HEK293 (cell line): ENCODE results near the gene PTP4A2.

ENCODE experiments used
- ELK4 ChIP-seq: IDR thresholded peaks from 2 replicates; pipeline ENCODE4 v1.6.1; 2011; ENCODE audit warnings: mild to moderate bottlenecking, low read depth, low read length, borderline replicate concordance
- GFI1B ChIP-seq: fragments of 450-650 bp; formaldehyde crosslinking; IDR thresholded peaks from 2 replicates; pipeline ENCODE4 v1.5.1; 2016; ENCODE audit warnings: missing biosample characterization, missing genetic modification characterization
- GLI4 ChIP-seq: fragments of 450-650 bp; formaldehyde crosslinking; IDR thresholded peaks from 2 replicates; pipeline ENCODE4 v1.5.1; 2016; ENCODE audit warnings: missing biosample characterization, missing genetic modification characterization
- GLIS2 ChIP-seq: fragments of 450-650 bp; formaldehyde crosslinking; IDR thresholded peaks from 2 replicates; pipeline ENCODE4 v1.5.1; 2016; ENCODE audit warnings: missing biosample characterization, missing genetic modification characterization
- HOXD13 ChIP-seq: sonication (generic); formaldehyde crosslinking; IDR thresholded peaks from 2 replicates; pipeline ENCODE4 v1.8.0; 2022; ENCODE audit warnings: missing genetic modification reagents, borderline replicate concordance
- INSM2 ChIP-seq: fragments of 450-650 bp; formaldehyde crosslinking; IDR thresholded peaks from 2 replicates; pipeline ENCODE4 v1.5.1; 2016; ENCODE audit warnings: missing biosample characterization, missing genetic modification characterization
- KLF16 ChIP-seq: fragments of 450-650 bp; formaldehyde crosslinking; IDR thresholded peaks from 2 replicates; pipeline ENCODE4 v1.5.1; 2017; ENCODE audit warnings: missing biosample characterization, missing genetic modification characterization
- SCRT2 ChIP-seq: fragments of 450-650 bp; formaldehyde crosslinking; IDR thresholded peaks from 2 replicates; pipeline ENCODE4 v1.5.1; 2016; ENCODE audit warnings: missing biosample characterization, missing genetic modification characterization
- TCF7L2 ChIP-seq: IDR thresholded peaks from 2 replicates; pipeline ENCODE4 v1.6.1; 2011; ENCODE audit warnings: low read depth, mild to moderate bottlenecking, inconsistent platforms, low read length, moderate library complexity, borderline replicate concordance
- TRIM28 ChIP-seq: IDR thresholded peaks from 2 replicates; pipeline ENCODE4 v1.6.1; 2011; ENCODE audit warnings: low read length, control low read depth, borderline replicate concordance
- ZBTB1 ChIP-seq: fragments of 450-650 bp; formaldehyde crosslinking; IDR thresholded peaks from 2 replicates; pipeline ENCODE4 v1.5.1; 2016; ENCODE audit warnings: missing biosample characterization, missing genetic modification characterization
- ZEB2 ChIP-seq: fragments of 450-650 bp; formaldehyde crosslinking; IDR thresholded peaks from 2 replicates; pipeline ENCODE4 v1.5.1; 2016; ENCODE audit warnings: missing biosample characterization, missing genetic modification characterization
- ZFP37 ChIP-seq: fragments of 450-650 bp; formaldehyde crosslinking; IDR thresholded peaks from 2 replicates; pipeline ENCODE4 v1.5.1; 2016; ENCODE audit warnings: missing biosample characterization, missing genetic modification characterization
- ZNF112 ChIP-seq: fragments of 450-650 bp; formaldehyde crosslinking; IDR thresholded peaks from 2 replicates; pipeline ENCODE4 v1.5.0; 2017; ENCODE audit warnings: missing biosample characterization, missing genetic modification characterization
- ZNF140 ChIP-seq: fragments of 450-650 bp; formaldehyde crosslinking; IDR thresholded peaks from 2 replicates; pipeline ENCODE4 v1.5.1; 2016; ENCODE audit warnings: missing biosample characterization, missing genetic modification characterization
- ZNF146 ChIP-seq: fragments of 450-650 bp; formaldehyde crosslinking; IDR thresholded peaks from 2 replicates; pipeline ENCODE4 v1.5.1; 2016; ENCODE audit warnings: missing biosample characterization, missing genetic modification characterization
- ZNF155 ChIP-seq: fragments of 450-650 bp; formaldehyde crosslinking; IDR thresholded peaks from 2 replicates; pipeline ENCODE4 v1.5.1; 2016; ENCODE audit warnings: missing biosample characterization, missing genetic modification characterization
- ZNF174 ChIP-seq: fragments of 450-650 bp; formaldehyde crosslinking; IDR thresholded peaks from 2 replicates; pipeline ENCODE4 v1.5.0; 2017; ENCODE audit warnings: missing biosample characterization, mild to moderate bottlenecking, missing genetic modification characterization
- ZNF2 ChIP-seq: fragments of 450-650 bp; formaldehyde crosslinking; IDR thresholded peaks from 2 replicates; pipeline ENCODE4 v1.5.1; 2016; ENCODE audit warnings: missing biosample characterization, missing genetic modification characterization
- ZNF211 ChIP-seq: fragments of 450-650 bp; formaldehyde crosslinking; IDR thresholded peaks from 2 replicates; pipeline ENCODE4 v1.5.1; 2016; ENCODE audit warnings: low read depth, missing biosample characterization, missing genetic modification characterization
- ZNF266 ChIP-seq: fragments of 450-650 bp; formaldehyde crosslinking; IDR thresholded peaks from 2 replicates; pipeline ENCODE4 v1.5.1; 2016; ENCODE audit warnings: missing biosample characterization, missing genetic modification characterization, low read depth
- ZNF354C ChIP-seq: fragments of 450-650 bp; formaldehyde crosslinking; IDR thresholded peaks from 2 replicates; pipeline ENCODE4 v1.5.1; 2016; ENCODE audit warnings: missing biosample characterization, missing genetic modification characterization, low read depth, borderline replicate concordance
- ZNF514 ChIP-seq: fragments of 450-650 bp; formaldehyde crosslinking; IDR thresholded peaks from 2 replicates; pipeline ENCODE4 v1.5.1; 2016; ENCODE audit warnings: missing biosample characterization, missing genetic modification characterization
- ZNF558 ChIP-seq: fragments of 450-650 bp; formaldehyde crosslinking; IDR thresholded peaks from 2 replicates; pipeline ENCODE4 v1.5.1; 2016; ENCODE audit warnings: missing biosample characterization, missing genetic modification characterization
- ZNF585B ChIP-seq: fragments of 450-650 bp; formaldehyde crosslinking; IDR thresholded peaks from 2 replicates; pipeline ENCODE4 v1.5.1; 2016; ENCODE audit warnings: missing biosample characterization, missing genetic modification characterization
- ZNF629 ChIP-seq: fragments of 450-650 bp; formaldehyde crosslinking; IDR thresholded peaks from 2 replicates; pipeline ENCODE4 v1.5.1; 2017; ENCODE audit warnings: missing biosample characterization, missing genetic modification characterization
- ZNF658 ChIP-seq: fragments of 450-650 bp; formaldehyde crosslinking; IDR thresholded peaks from 2 replicates; pipeline ENCODE4; 2016; ENCODE audit warnings: missing biosample characterization, missing genetic modification characterization
- ZNF670 ChIP-seq: fragments of 450-650 bp; formaldehyde crosslinking; IDR thresholded peaks from 2 replicates; pipeline ENCODE4 v1.5.1; 2016; ENCODE audit warnings: missing biosample characterization, missing genetic modification characterization, low read depth
- ZNF677 ChIP-seq: fragments of 450-650 bp; IDR thresholded peaks from 2 replicates; pipeline ENCODE4 v1.5.0; 2018; ENCODE audit warnings: missing biosample characterization, mild to moderate bottlenecking, missing genetic modification characterization, moderate library complexity
- ZNF701 ChIP-seq: fragments of 450-650 bp; formaldehyde crosslinking; IDR thresholded peaks from 2 replicates; pipeline ENCODE4 v1.5.1; 2016; ENCODE audit warnings: missing biosample characterization, missing genetic modification characterization
- ZNF747 ChIP-seq: fragments of 450-650 bp; formaldehyde crosslinking; IDR thresholded peaks from 2 replicates; pipeline ENCODE4 v1.5.1; 2016; ENCODE audit warnings: missing biosample characterization, missing genetic modification characterization
- ZNF785 ChIP-seq: fragments of 450-650 bp; formaldehyde crosslinking; IDR thresholded peaks from 2 replicates; pipeline ENCODE4 v1.5.1; 2016; ENCODE audit warnings: missing biosample characterization, missing genetic modification characterization
- TF ChIP-seq, protein P1 (sequence below): fragments of 450-650 bp; formaldehyde crosslinking; IDR thresholded peaks from 2 replicates; pipeline ENCODE4 v1.5.1; 2016; ENCODE audit warnings: missing biosample characterization, missing genetic modification characterization
- TF ChIP-seq, protein P2 (sequence below): fragments of 450-650 bp; formaldehyde crosslinking; IDR thresholded peaks from 2 replicates; pipeline ENCODE4 v1.5.1; 2016; ENCODE audit warnings: missing biosample characterization, missing genetic modification characterization

PTP4A2 gene

DNA sequence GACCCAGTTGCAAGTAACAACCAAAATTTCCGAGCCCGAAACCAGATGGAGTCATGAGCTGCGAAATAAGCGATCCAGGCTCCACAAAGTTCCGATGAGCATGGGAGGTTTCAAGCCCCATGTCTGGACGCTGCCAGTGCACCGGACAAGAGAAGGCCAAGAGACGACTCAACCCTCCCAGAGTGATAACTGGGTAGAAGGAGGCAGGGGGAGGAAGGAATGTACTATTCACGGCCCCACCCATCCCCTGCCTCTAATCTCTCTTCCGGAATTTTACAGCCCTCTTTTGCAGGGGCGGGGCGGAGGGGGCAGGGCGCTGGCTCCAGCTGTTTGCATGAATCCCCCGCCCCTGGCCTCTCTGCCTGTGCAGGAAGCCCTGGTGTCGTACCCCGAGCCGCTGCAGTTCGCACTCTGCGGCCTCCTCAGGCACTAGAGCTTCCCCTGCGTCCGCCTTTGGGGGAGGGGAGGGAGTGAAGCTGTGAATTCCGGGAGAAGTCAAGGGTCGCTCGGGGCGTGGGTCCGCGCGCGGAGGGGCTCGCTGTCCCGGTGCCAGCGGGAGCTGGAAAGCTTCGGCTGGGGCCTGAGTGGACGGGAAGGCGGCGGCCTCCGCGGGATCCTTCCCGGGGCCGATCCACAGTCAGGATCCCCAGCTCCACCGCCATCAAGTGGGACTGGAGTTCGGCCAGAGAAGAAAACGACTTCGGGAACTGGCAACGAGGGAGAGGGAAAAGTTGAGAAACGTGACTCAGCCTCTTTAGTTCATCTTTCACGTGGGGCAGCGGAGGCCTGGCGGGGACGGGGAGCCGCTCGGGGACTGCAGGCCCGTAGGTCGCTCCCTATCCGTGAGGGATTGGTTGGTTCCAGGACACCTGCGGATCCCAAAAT, 6.3 kb upstream of the PTP4A2 start (continued):
- TF ChIP-seq, protein P1, sequence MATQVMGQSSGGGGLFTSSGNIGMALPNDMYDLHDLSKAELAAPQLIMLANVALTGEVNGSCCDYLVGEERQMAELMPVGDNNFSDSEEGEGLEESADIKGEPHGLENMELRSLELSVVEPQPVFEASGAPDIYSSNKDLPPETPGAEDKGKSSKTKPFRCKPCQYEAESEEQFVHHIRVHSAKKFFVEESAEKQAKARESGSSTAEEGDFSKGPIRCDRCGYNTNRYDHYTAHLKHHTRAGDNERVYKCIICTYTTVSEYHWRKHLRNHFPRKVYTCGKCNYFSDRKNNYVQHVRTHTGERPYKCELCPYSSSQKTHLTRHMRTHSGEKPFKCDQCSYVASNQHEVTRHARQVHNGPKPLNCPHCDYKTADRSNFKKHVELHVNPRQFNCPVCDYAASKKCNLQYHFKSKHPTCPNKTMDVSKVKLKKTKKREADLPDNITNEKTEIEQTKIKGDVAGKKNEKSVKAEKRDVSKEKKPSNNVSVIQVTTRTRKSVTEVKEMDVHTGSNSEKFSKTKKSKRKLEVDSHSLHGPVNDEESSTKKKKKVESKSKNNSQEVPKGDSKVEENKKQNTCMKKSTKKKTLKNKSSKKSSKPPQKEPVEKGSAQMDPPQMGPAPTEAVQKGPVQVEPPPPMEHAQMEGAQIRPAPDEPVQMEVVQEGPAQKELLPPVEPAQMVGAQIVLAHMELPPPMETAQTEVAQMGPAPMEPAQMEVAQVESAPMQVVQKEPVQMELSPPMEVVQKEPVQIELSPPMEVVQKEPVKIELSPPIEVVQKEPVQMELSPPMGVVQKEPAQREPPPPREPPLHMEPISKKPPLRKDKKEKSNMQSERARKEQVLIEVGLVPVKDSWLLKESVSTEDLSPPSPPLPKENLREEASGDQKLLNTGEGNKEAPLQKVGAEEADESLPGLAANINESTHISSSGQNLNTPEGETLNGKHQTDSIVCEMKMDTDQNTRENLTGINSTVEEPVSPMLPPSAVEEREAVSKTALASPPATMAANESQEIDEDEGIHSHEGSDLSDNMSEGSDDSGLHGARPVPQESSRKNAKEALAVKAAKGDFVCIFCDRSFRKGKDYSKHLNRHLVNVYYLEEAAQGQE: no peak
- TF ChIP-seq TCF7L2 (no peak), ZNF585B (tag by site-specific recombination) (no peak), TRIM28 (peak; percentile 95), HOXD13 (CRISPR knock-in tag) (peak; percentile 53; the same call in 1 of the 2 replicates), ZNF2 (tag by site-specific recombination) (peak; percentile 84), ZNF112 (tag by site-specific recombination) (no peak), ZNF670 (tag by site-specific recombination) (no peak), ZNF354C (tag by site-specific recombination) (no peak), GLIS2 (tag by site-specific recombination) (peak; percentile 60), ZFP37 (peak; percentile 81; the same call in 1 of the 2 replicates), ZNF747 (no peak), ZNF785 (tag by site-specific recombination) (0 out of 2 replicates have a peak, but pooled peaks have one; percentile 13), ELK4 (no peak), SCRT2 (tag by site-specific recombination) (peak; percentile 71; the same call in 1 of the 2 replicates), ZEB2 (tag by site-specific recombination) (peak; percentile 93), KLF16 (tag by site-specific recombination) (peak; percentile 91), ZNF146 (0 out of 2 replicates have a peak, but pooled peaks have one; percentile 27), GLI4 (tag by site-specific recombination) (no peak), ZNF514 (tag by site-specific recombination) (no peak), GFI1B (tag by site-specific recombination) (no peak), ZNF174 (no peak), ZNF701 (tag by site-specific recombination) (no peak), INSM2 (tag by site-specific recombination) (peak; percentile 84), ZNF629 (peak; percentile 71), ZNF140 (tag by site-specific recombination) (no peak), ZNF211 (tag by site-specific recombination) (no peak), ZNF266 (no peak), ZNF558 (no peak), ZBTB1 (0 out of 2 replicates have a peak, but pooled peaks have one; percentile 25), ZNF155 (tag by site-specific recombination) (no peak), ZNF658 (no peak), ZNF677 (tag by site-specific recombination) (no peak)
- TF ChIP-seq, protein P2, sequence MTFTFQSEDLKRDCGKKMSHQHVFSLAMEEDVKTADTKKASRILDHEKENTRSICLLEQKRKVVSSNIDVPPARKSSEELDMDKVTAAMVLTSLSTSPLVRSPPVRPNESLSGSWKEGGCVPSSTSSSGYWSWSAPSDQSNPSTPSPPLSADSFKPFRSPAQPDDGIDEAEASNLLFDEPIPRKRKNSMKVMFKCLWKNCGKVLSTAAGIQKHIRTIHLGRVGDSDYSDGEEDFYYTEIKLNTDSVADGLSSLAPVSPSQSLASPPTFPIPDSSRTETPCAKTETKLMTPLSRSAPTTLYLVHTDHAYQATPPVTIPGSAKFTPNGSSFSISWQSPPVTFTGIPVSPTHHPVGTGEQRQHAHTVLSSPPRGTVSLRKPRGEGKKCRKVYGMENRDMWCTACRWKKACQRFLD (tag by site-specific recombination): no peak
